Suprapubic skin (tissue), 4 donors: ENCODE data around the gene FZD7. TPM values are rescaled to one million over a fixed set of nuclear protein-coding genes. Genes with fewer than 3 reads are reported as not detected.

Experiments
- DNase-seq, 2 donors: peaks; one replicate each; pipeline ENCODE4 v3.0.0-alpha.2; 2019; ENCODE audit warnings: low spot score in 2 of 2
- H3K27ac ChIP-seq: fragments of 200-600 bp; sonication (generic); one replicate; pipeline ENCODE4 v1.5.1; 2019
- H3K27me3 ChIP-seq: fragments of 200-600 bp; sonication (generic); one replicate; pipeline ENCODE4 v1.5.1; 2019
- H3K36me3 ChIP-seq: fragments of 200-600 bp; sonication (generic); one replicate; pipeline ENCODE4 v1.5.1; 2019
- H3K4me1 ChIP-seq: fragments of 200-600 bp; sonication (generic); one replicate; pipeline ENCODE4 v1.5.1; 2019
- H3K4me3 ChIP-seq: fragments of 200-600 bp; sonication (generic); one replicate; pipeline ENCODE4 v1.5.1; 2019; ENCODE audit warnings: mild to moderate bottlenecking
- H3K9me3 ChIP-seq: fragments of 200-600 bp; sonication (generic); one replicate; pipeline ENCODE4 v1.5.1; 2019
- EP300 ChIP-seq: sonication (generic); formaldehyde crosslinking; IDR thresholded peaks from one replicate; pipeline ENCODE4 v1.6.1; 2017; ENCODE audit warnings: antibody characterized with exemption
- POLR2A ChIP-seq, 2 donors: fragments of 450-650 bp; IDR thresholded peaks; one replicate each; pipeline ENCODE4 v1.6.1; 2017; ENCODE audit warnings: antibody characterized with exemption in 2 of 2, mild to moderate bottlenecking in 2 of 2, moderate library complexity in 2 of 2
- POLR2AphosphoS5 ChIP-seq, 3 donors: sonication (generic); formaldehyde crosslinking; IDR thresholded peaks; one replicate each; pipeline ENCODE4 v1.6.1; 2017; ENCODE audit warnings: antibody characterized with exemption in 3 of 3
- WGBS: methylation state at CpG from one replicate; pipeline ENCODE4 v1.1.5; 2018; 5-methylcytosine and 5-hydroxymethylcytosine counted together
- total RNA-seq, 4 donors: library from RNA; depleted of rRNA; stranded (reverse); fragments of >200 nt; gene quantifications; one replicate each; pipeline ENCODE4 v1.1.0, GENCODE V29; 2016
- TF ChIP-seq, protein P1 (sequence below), 2 donors: fragments of 200-600 bp in 1 of 2; fragments of 450-650 bp in 1 of 2; sonication (generic) in 1 of 2; IDR thresholded peaks; one replicate each; pipeline ENCODE4 v1.5.1; 2016 to 2019; ENCODE audit warnings: antibody characterized with exemption in 2 of 2, mild to moderate bottlenecking in 1 of 2, moderate library complexity in 1 of 2

Gene FZD7
- total RNA-seq, 4 donors from 2014 or later = 13.5 to 31.3 (median 23.6) TPM

DNA sequence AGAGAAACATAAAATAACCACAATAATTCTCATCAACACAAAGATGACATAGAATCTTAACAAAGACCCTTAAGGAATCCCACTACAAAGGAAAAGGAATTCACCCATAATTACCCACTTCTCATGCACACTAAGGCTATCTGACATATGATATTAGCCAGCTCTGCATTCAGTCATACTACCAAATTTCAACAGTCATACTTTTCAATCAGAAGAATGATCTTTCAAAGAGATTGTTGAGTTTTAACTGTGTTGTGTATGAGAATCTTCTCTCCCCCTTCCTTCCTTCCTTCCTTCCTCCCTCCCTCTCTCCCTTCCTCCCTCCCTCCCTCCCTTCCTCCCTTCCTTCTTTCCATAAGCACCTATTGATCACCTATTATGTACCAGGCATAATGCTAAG, 17.0 kb downstream of the FZD7 start:
- Histone ChIP-seq H3K9me3 (no peaks in the 10 kb centered on the region), H3K4me1 (peaks cover 4% of the 10 kb centered on the region), H3K4me3 (no peak overlapping the region), H3K27ac (no peak overlapping the region), H3K36me3 (no peaks in the 10 kb centered on the region), H3K27me3 (peaks cover 4% of the 10 kb centered on the region)
- TF ChIP-seq POLR2AphosphoS5 (IDR thresholded peaks at IDR 0.05) = no peak
- no peak for DNase-seq

DNA sequence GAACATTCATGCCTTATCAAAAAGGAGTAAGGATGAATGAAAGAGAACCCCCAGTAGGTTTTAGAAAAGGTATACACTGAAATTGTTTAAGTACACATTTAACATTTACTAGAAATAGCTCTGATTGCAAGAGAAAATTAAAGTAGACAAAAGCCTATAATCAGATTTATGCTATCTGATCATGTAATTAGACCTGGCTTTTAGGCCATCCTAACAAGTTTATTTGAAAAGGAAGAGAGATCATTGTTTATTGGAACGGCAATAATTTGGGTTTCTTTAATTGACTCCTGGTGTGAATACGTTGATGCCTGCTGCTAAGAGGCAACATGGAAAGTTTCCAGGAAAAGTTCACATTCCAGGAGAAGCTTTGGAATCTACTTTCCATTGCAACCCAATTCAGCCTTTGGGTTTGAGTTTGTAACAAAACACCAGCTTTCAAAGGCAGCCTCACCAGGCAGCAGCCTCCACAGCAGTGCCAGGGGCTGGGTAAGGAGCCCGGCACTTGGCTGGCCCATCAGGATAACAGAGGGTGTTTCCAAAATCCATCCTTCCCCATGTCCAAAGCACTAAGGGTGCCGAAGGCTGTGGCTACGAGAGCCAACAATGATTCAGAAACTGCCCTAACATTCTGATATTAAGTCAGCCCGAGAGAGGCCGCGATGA, 18.0 kb downstream of the FZD7 start:
- DNase-seq = no peak
- no peak overlapping the region for H3K27ac ChIP-seq

DNA sequence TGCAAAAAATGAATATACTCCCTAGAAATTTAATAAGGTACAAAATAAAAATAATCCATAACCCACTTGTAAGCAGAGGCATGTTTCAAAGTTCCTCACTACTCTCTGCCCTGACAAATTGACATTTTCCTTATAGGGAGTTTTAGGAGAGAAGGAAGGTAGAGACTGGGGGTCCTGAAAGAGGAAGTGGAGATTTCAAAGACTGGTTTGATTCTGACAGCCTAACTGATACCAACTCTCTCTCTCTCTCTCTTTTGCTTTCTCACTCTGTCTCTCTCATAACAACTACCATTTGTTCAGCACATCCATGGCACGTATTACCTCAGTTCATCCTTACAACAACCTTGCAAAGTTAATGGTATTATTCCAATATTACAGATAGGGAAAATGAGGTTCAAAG, 18.6 kb downstream of the FZD7 start:
- Histone ChIP-seq H3K36me3 (no peaks in the 10 kb centered on the region), H3K27me3 (peaks cover 9% of the 10 kb centered on the region), H3K9me3 (no peaks in the 10 kb centered on the region), H3K27ac (no peak overlapping the region), H3K4me1 (peaks cover 4% of the 10 kb centered on the region), H3K4me3 (no peak overlapping the region)
- 86% methylated on average over 1 of the region's 1 CpG for WGBS
- no peak for DNase-seq
- TF ChIP-seq POLR2A (IDR thresholded peaks at IDR 0.05) = no peak
- no peak for TF ChIP-seq EP300
- TF ChIP-seq, protein P1, sequence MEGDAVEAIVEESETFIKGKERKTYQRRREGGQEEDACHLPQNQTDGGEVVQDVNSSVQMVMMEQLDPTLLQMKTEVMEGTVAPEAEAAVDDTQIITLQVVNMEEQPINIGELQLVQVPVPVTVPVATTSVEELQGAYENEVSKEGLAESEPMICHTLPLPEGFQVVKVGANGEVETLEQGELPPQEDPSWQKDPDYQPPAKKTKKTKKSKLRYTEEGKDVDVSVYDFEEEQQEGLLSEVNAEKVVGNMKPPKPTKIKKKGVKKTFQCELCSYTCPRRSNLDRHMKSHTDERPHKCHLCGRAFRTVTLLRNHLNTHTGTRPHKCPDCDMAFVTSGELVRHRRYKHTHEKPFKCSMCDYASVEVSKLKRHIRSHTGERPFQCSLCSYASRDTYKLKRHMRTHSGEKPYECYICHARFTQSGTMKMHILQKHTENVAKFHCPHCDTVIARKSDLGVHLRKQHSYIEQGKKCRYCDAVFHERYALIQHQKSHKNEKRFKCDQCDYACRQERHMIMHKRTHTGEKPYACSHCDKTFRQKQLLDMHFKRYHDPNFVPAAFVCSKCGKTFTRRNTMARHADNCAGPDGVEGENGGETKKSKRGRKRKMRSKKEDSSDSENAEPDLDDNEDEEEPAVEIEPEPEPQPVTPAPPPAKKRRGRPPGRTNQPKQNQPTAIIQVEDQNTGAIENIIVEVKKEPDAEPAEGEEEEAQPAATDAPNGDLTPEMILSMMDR (IDR thresholded peaks at IDR 0.05) = no peak
- TF ChIP-seq POLR2AphosphoS5 (IDR thresholded peaks at IDR 0.05) = no peak

More for the DNA sequence above, 18.0 kb downstream of the FZD7 start:
- H3K27me3 ChIP-seq = peaks cover 7% of the 10 kb centered on the region
- no peak overlapping the region for H3K4me3 ChIP-seq
- 49% methylated on average over 8 of the region's 8 CpGs for WGBS
- H3K9me3 ChIP-seq = no peaks in the 10 kb centered on the region
- peaks cover 4% of the 10 kb centered on the region for H3K4me1 ChIP-seq
- TF ChIP-seq POLR2A (IDR thresholded peaks at IDR 0.05) (no peak), EP300 (no peak), POLR2AphosphoS5 (IDR thresholded peaks at IDR 0.05) (no peak)
- TF ChIP-seq, protein P1 (IDR thresholded peaks at IDR 0.05) = no peak
- H3K36me3 ChIP-seq = no peaks in the 10 kb centered on the region

DNA sequence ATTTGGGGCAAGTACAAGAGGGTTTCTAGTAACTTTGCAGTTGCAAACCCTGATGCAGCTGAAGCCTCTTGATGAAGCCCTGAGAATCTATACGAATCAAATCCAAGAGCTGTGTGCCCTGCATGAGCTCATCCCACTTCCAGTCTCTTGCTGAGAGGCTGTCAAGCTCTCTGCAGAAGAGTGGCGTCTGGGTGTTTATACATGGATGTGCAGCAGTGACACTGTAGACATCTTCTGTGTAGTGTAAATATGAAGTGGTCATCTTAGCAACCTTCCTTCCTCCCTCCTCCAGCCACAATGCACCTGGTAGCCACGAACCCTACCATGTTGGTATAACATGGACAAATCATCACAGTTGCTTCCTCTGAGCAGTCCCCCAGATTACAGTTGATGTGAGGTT, 21.0 kb downstream of the FZD7 start:
- Histone ChIP-seq H3K27ac (no peak overlapping the region), H3K4me1 (peaks cover 4% of the 10 kb centered on the region), H3K27me3 (peaks cover 9% of the 10 kb centered on the region), H3K9me3 (no peaks in the 10 kb centered on the region), H3K4me3 (no peak overlapping the region), H3K36me3 (no peaks in the 10 kb centered on the region)
- DNase-seq = no peak
- no peak for TF ChIP-seq POLR2A (IDR thresholded peaks at IDR 0.05)
- TF ChIP-seq POLR2AphosphoS5 (IDR thresholded peaks at IDR 0.05) = no peak
- TF ChIP-seq, protein P1 (IDR thresholded peaks at IDR 0.05) = no peak
- TF ChIP-seq EP300 = no peak
- WGBS = 84% methylated on average over 3 of the region's 3 CpGs

DNA sequence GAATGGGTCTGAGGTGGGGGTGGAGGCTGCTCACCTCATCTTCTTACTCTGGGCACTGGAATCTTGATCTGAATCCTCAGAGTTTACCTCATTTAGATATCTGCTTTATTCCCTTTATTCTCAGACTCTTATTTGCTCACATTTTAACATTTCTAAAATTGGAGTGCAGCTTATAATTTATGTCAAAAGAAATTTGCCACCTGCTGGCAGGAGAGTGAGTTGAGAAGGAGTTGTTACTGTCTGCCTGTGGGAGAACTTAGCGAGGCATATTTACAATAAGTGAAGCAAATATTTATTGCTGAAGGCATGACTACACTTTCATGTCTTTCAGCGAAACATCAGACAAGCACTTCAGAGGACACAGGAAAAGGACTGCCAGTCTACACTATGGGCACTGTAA, 23.0 kb downstream of the FZD7 start:
- no peak overlapping the region for H3K4me3 ChIP-seq
- peaks cover 9% of the 10 kb centered on the region for H3K27me3 ChIP-seq
- 48% methylated on average over 2 of the region's 2 CpGs for WGBS
- no peak for DNase-seq
- no peak overlapping the region for H3K27ac ChIP-seq
- TF ChIP-seq, protein P1 (IDR thresholded peaks at IDR 0.05) = no peak
- TF ChIP-seq POLR2AphosphoS5 (IDR thresholded peaks at IDR 0.05) (no peak), EP300 (no peak), POLR2A (IDR thresholded peaks at IDR 0.05) (no peak)
- peaks cover 4% of the 10 kb centered on the region for H3K4me1 ChIP-seq
- no peaks in the 10 kb centered on the region for H3K9me3 ChIP-seq
- H3K36me3 ChIP-seq = no peaks in the 10 kb centered on the region

DNA sequence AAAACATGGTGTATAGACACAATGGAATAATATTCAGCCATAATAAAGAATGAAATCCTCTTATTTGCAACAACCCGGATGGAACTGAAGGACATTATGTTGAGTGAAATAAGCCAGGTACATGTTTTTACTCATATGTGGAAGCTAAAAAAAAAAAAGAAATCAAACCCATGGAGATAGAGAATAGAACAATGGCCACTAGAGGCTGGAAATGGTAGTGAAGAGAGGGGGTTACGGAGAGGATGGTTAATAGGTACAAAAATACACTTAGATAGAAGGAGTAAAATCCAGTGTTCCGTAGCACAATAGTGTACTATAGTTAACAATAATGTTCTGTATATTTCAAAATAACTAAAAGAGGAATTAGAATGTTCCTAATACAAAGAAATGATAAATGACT, 26.6 kb downstream of the FZD7 start:
- no peak for DNase-seq
- H3K4me3 ChIP-seq = no peak overlapping the region
- no peaks in the 10 kb centered on the region for H3K9me3 ChIP-seq
- TF ChIP-seq POLR2A (IDR thresholded peaks at IDR 0.05) (no peak), EP300 (no peak)
- TF ChIP-seq, protein P1 (IDR thresholded peaks at IDR 0.05) = no peak
- H3K4me1 ChIP-seq = peaks cover 5% of the 10 kb centered on the region
- no peak overlapping the region for H3K27ac ChIP-seq
- peaks cover 6% of the 10 kb centered on the region for H3K27me3 ChIP-seq
- H3K36me3 ChIP-seq = no peaks in the 10 kb centered on the region
- WGBS = 89% methylated on average over 3 of the region's 3 CpGs
